ENCODE data around the gene HTR2C.

DNA sequence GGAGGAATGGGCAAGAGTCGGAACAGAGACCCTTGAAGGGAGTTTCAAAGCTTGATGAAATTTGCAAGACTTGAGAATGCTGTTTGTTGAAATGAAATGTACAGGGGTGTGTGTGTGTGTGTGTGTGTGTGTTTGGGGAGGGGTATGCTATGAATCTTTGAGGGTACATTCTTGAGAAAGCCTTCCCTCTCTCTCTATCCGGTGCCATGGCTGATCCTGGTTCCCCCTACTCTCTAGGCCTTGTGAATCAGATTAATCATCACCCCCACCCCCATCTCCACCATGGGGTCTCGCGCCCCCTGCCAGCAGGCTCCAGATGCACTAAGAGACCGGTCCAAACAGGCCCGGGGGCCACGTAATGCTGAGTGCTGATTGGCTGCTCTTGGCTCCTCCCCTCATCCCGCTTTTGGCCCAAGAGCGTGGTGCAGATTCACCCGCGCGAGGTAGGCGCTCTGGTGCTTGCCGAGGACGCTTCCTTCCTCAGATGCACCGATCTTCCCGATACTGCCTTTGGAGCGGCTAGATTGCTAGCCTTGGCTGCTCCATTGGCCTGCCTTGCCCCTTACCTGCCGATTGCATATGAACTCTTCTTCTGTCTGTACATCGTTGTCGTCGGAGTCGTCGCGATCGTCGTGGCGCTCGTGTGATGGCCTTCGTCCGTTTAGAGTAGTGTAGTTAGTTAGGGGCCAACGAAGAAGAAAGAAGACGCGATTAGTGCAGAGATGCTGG, at the start of gene HTR2C:
- no peak for TF ChIP-seq POLR2A (IDR thresholded peaks at IDR 0.05)
- TF ChIP-seq, protein P1, sequence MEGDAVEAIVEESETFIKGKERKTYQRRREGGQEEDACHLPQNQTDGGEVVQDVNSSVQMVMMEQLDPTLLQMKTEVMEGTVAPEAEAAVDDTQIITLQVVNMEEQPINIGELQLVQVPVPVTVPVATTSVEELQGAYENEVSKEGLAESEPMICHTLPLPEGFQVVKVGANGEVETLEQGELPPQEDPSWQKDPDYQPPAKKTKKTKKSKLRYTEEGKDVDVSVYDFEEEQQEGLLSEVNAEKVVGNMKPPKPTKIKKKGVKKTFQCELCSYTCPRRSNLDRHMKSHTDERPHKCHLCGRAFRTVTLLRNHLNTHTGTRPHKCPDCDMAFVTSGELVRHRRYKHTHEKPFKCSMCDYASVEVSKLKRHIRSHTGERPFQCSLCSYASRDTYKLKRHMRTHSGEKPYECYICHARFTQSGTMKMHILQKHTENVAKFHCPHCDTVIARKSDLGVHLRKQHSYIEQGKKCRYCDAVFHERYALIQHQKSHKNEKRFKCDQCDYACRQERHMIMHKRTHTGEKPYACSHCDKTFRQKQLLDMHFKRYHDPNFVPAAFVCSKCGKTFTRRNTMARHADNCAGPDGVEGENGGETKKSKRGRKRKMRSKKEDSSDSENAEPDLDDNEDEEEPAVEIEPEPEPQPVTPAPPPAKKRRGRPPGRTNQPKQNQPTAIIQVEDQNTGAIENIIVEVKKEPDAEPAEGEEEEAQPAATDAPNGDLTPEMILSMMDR (IDR thresholded peaks at IDR 0.05) = no peak
